HT1080 (cell line): Measurements from ENCODE around the gene MYO3A. TPM values are rescaled to one million over a fixed set of nuclear protein-coding genes. Genes with fewer than 3 reads are reported as not detected.
"Not testable (repeated sequence)": the region's sequence is repeated elsewhere in the genome, so short reads cannot be mapped to it uniquely, and the experiment has no call there.

Experiments used
- DNase-seq: peaks from one replicate; pipeline ENCODE4 v3.0.0-alpha.2; 2015; ENCODE audit warnings: low read depth
- total RNA-seq: library from RNA; depleted of rRNA; stranded (reverse); fragments of >200 nt; shearing (Covaris generic); gene quantifications from 2 replicates; pipeline ENCODE4 v1.2.3, GENCODE V29; 2014

Gene MYO3A
- total RNA-seq, 1 experiment from 2014 or later: not detected

- not testable (repeated sequence) for DNase-seq
Measured at GRCh38 chr10:26080971-26081370, 146.9 kb downstream of the MYO3A start.

DNA sequence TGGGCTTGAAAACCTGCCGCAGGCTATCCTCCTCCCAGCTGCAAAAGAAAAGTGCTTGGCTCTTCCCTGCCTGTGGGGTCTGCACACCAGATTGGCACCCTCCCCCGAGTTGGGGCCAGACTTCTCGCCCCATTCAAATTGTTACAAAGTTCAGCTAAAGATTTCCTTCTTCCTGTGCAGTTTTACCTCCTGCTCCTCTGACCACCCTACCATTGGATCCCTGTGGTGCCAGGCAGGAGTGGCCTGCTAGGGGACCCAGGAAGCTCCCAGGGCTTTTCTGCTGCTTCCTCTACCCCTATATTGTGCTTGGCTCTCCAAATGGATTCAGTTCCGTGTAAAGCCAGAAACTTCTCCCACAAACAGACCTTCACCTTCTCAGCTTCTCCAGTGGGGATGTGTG lies 147.4 kb downstream of the MYO3A start:
- DNase-seq: no peak

DNA sequence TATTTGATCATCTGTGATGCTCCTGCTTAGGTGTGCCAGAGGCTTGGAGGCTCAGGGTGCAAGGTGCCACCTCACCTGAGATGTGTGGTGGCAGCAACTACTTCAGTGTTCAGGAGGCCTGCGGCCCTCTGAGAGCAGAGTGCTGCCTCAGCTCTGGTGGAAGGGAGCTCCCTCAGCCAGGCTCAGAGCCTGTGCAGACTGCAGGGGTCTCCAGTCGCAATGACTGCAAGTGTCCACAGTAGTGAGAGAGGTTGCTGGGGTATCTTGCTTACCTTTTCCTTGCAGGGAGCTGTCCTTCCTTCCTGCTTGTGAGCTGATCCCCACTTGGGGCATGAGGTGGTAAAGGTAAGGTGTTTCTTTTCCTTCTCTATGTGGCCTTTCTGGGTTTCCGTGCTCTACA lies 151.5 kb downstream of the MYO3A start:
- DNase-seq: no peak

DNA sequence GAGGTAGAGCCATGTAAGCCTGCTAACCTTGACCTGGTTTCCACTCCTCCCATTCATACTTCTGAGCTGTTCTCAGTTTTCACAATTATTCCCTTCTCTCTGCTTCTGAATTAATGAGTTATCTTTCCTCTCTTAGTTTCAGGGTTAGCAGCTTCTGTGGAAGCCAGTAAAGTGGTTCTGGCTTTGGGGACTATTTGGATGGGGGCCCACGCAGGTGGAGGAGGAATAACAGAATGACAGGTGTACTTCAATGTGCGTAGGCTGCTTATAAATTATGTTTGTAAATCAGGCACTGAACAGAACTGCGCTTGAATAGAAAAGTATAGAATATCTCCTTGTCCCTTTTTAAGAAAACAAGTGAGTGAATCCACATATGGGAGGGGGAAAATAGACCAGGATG lies 153.6 kb downstream of the MYO3A start:
- no peak for DNase-seq

DNA sequence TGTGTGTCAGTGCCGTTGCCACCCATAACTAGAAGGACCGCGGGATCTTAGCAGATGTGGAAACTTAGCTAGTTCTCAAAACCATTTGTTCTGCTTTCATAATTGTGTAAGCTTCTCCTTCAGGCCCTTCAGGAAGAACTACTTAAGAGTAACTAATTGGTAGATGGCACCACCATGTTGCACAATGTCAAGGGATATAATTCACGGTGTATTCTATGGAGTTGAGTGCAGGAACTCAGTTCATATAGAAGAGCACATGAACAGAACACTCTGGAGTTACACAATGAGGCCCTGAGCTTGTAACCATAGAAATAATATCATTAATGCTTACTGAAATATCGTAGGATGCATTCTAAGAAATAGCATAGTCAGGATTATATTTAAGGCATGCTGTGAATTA lies 156.0 kb downstream of the MYO3A start:
- DNase-seq: no peak

DNA sequence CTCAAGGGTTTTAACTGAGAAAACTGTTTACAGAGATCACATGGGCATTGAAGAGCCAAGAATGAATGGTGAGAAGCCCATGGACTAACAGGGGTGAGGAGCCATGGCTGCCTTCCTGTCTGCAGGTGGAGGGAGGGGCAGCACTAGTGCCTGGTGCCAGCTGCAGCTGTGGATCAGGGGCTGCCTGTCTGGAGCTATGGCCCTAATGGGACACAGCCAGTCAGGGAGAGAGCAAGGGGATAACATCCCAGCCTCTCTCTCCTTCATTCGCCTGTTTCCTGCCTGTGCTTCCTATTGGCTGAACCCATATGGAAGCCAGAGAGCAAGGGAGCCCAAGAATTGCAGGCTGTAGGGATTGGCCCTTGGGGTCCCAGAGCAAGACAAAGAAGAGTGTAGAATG lies 156.7 kb downstream of the MYO3A start:
- no peak for DNase-seq

DNA sequence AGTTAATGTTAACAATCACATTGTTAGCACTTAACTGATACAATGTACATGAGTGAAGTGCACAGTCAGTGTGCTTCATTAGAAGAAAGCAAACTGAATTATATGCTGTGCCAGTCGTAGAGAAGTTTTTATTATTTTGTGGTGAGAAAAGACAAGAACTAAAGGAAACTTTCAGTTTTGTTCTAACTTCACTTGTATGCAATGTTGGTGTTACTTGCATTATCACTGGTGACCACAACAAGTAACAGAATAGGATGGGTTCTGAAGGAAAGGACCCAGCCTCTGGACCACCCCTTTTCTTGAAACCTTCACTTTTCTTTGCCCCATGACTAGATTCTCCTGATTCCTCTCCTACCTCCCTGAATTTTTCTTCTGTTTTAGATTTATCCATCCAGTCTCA lies 159.2 kb downstream of the MYO3A start:
- DNase-seq: no peak

GRCh38 chr10:26095781-26096180 lies 161.8 kb downstream of the MYO3A start:
- no peak for DNase-seq

DNA sequence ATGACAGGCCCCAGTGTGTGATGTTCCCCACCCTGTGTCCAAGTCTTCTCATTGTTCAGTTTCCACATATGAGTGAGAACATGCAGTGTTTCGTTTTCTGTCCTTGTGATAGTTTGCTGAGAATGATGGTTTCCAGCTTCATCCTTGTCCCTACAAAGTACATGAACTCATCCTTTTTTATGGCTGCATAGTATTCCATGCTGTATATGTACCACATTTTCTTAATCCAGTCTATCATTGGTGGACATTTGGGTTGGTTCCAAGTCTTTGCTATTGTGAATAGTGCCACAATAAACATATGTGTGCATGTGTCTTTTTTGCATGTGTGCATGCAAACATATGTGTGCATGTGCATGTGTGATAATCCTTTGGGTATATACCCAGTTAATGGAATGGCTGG lies 163.5 kb downstream of the MYO3A start:
- DNase-seq: not testable (repeated sequence)

DNA sequence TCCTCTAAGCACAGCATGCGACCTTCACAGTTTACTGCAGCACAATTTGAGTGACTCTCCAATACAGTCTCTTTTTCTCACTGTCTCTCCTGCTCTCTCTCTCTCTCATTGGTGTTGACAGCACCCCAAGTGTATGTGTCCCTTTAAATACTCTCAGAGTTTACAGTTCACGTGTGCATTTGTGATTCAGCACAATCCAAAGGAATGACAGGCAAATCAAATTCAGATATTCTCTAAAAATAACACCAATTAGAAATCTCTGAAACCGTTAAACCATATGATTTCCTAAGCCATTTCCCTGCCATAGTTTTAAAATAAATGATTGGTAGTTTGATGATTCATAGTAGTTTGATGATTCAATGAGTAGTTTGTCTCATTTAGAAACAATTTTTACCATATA lies 178.5 kb downstream of the MYO3A start:
- peak; percentile 33 for DNase-seq

DNA sequence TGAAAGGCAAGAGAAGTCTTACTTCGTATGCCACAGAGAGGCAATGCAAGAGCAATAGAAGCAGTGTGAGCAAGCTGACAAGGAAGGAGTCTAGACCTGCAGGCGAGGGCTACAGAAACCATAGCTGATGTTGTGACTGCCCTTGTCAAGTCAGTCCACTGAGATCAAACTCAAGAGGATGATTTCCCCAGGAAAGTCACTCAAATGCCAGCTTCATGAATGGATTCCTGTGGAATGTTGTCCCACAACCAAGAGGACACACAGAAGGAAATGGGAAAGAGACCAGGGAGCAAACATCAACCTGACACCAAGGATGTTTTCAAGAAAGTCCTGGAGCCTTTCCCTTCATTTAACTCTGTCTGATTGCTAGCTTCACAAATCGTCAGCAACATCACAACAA lies 204.6 kb downstream of the MYO3A start:
- DNase-seq: no peak

GRCh38 chr10:26156019-26156418 lies 222.0 kb downstream of the MYO3A start:
- DNase-seq: no peak

DNA sequence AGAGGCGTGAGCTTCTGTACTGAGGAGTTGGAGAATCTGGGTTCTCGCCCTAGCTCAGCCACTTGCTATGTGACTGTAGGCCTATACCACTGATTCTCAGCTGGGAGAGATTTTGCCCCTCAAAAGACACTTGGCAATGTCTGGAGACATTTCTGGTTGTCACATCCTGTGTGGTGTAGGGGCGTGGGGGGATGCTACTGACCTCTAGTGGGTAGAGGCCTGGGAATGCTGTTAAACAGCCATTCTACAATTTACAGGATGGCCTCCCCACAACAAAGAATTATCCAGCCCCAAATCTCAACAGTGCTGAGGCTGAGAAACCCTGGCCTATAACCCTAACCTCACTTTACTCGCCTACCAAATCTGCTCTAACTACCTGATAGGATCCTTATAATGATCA lies 223.7 kb downstream of the MYO3A start:
- peak; percentile 11 for DNase-seq

- no peak for DNase-seq
Measured at GRCh38 chr10:26169466-26169865, 235.4 kb downstream of the MYO3A start.

DNA sequence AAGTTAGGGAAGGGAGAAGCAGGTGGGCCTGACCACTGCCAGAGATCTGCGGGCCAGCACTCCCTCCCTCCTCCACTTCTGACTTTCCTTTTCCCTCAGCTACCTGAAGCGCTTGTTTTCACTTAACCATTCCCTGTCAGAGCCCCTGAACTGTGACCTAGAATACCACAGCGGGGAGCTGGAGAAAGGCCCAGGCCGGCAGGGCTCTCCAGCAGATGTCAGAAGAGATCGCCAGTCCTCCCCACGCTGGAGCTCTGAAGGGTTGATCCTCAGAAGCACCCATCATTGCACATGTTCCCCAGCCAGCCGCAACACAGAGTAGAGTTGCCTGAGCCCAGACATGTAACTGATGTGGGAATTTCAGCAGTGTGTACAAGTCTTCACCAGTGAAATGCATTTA lies 238.1 kb downstream of the MYO3A start:
- DNase-seq: peak; percentile 4

DNA sequence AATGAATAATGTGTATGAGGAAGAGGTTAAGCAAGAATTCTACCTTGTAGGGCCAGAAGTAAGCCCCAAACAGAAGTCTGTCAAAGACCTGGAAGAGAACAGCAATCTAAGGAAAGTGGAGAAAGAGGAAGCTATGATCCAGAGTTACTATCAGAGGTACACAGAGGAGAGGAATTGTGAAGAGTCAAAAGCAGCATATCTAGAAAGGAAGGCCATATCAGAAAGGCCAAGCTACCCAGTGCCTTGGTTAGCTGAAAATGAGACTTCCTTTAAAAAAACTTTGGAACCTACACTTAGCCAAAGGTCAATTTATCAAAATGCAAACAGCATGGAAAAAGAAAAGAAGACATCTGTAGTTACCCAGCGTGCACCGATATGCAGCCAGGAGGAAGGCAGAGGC lies 239.8 kb downstream of the MYO3A start:
- DNase-seq: no peak

DNA sequence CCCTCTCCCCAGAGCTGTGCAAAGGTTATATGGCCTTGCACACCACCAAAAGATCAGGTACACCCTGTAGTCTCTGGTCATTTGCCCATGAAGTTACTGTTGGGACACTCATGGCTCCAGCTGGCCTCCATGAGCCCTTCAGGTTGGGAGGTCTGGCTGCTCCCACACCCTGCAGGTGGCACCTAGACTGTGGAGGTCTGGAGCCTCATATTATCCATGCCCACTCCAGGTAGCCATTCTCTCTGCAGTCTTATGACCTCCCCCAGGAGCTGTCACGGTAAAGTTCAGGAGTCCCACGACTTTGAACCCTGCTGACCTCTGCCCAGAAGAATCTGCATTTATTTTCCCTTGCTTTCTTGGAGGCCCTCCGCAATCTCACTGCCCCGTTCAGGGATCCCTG lies 243.3 kb downstream of the MYO3A start:
- no peak for DNase-seq

GRCh38 chr10:26194275-26194674 lies 260.2 kb downstream of the MYO3A start:
- DNase-seq: no peak

- no peak for DNase-seq
Measured at GRCh38 chr10:26197248-26197647, 263.2 kb downstream of the MYO3A start.

DNA sequence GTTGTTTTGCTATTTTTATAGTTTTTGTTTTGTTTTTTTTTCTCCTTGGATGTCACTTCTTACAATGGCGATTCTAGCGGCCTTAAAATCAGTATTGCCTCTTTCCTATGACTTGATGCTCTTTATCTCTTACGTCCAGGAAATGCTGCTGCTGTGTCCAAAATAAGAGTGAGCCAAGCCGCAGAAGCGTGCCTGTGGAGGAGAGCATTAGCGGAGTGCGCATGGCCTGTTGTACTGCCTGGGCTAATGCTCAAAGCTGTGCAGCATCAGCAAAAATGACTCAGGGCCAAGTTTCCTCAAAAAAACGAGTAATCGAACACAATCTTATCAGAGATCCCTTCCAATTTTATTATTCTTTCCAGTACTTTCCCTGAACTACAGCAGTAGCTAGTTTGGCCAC lies 264.1 kb downstream of the MYO3A start:
- no peak for DNase-seq

DNA sequence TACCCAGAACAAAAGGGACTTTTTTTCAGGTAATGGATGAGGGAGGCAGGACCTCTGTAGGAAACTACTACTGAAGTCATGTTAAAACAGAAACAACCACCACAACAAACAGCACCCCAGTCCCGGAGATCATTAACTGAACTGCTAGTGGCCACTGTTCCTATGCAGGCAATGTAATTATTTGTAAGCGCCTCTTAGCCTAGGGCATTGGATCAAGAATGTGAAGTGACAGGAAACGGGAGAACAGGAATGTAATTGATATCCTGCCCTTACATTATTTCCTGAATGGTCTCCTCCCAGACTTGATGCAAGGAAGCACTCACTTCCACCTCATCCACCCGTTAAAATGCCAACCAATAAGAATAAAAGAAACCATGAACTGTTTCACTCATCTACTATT lies 265.8 kb downstream of the MYO3A start:
- peak; percentile 60 for DNase-seq

DNA sequence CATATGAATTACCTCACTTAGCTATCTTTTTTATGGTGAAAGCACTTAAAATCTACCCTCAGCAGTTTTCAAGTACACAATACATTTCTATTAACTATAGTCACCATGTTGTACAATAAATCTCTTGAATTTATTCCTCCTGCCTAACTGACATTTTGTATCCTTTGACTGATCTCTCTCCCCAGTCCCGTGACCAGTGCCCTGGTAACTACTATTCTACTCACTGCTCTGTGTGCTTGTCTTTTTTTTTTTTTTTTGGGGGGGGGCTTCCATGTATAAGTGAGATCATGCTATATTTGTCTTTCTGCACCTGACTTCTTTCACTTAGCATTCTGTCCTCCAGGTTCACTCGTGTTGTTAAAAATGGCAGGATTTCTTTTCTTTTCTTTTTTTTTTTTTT lies 271.2 kb downstream of the MYO3A start:
- no peak for DNase-seq

GRCh38 chr10:26211781-26212444 lies 277.9 kb downstream of the MYO3A start:
- no peak for DNase-seq

GRCh38 chr10:26212511-26212910 lies 278.5 kb downstream of the MYO3A start:
- no peak for DNase-seq
